Inflammatory macrophage (primary cell): ENCODE measurements around the gene DOP1A.
"Not testable (repeated sequence)": the region's sequence is repeated elsewhere in the genome, so short reads cannot be mapped to it uniquely, and the experiment has no call there.

ENCODE experiments used
- DNase-seq, 2 donors: peaks; one replicate each; pipeline ENCODE4 v3.0.0-alpha.2; 2020 to 2022

DOP1A gene

DNA sequence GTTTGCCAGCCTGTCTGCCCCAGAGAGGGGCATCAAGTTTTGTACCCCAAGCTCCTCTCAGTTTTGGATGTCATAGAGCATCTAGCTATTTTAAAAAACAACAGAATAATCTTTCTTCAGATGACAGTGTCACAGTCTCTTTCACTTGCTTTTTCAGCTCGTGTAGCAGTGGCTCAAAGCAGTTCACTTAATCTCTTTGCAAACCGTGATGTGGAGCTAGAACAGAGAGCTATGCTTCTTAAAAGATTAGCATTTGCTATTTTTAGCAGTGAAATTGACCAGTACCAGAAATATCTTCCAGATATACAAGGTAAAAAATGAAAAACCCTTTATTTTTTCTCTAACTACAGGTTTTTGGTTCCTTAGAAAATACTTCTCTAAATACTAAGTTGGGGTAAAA is 88.3 kb downstream of the DOP1A start:
- no peak for DNase-seq

DNA sequence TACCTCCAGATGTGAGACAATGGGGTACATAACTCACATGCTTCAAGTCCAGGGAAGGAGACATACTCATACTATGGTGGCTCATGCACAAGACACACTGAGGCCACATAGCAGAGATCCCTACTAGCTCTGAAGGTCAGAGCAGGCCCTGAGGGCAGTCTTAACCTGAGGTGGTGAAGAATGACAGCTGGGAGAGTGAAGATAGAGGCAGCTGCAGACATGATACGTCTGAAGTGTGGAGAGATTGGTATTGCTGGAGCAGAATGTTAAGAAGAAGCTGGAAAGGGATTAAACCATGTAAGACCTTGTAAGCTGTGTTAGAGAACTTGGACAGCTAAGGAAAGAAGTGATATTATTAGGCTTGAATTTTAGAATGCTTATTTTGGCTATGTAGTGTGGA is 92.7 kb downstream of the DOP1A start:
- no peak for DNase-seq

DNA sequence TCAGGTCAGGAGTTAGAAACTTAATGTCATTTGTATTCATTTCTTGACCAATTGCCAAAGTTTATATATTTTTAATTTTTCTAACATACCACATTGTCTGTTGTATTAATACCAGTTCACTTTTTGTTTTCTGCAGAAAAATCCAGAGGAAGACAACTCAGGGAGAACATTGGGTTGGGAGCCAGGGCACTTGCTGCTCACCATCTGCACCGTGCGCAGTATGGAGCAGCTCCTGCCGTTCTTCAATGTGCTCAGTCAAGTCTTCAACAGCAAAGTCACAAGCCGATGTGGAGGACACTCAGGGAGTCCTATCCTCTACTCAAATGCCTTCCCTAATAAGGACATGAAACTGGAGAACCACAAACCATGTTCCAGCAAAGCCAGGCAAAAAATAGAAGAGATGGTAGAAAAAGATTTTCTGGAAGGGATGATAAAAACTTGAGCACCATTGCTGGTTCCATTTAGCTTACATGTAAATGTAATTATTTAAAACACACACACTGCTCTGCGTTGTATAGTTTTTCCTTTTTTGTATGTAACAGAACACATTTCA is 100.3 kb downstream of the DOP1A start:
- no peak for DNase-seq

DNA sequence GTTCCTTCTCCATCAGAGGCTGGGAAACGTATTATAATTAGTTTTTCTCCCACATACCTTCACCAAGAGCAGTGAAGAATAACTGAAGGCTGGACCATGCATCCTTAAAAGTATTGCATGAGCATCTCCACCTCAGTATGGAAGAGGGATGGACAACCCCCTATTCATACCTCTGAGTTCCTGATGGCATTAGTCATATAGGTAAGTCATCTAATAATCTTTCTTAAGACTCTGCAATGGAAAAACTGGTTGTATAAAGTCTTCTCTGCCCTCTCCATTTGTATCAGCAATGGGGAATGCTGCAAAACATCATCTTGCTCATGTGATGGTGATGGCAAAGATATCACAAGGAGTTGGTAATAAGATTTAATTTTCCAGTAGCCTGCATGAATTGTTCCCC is 101.1 kb downstream of the DOP1A start:
- no peak for DNase-seq

- DNase-seq: no peak
Measured at GRCh38 chr6:83169106-83169505, 101.6 kb downstream of the DOP1A start.

DNA sequence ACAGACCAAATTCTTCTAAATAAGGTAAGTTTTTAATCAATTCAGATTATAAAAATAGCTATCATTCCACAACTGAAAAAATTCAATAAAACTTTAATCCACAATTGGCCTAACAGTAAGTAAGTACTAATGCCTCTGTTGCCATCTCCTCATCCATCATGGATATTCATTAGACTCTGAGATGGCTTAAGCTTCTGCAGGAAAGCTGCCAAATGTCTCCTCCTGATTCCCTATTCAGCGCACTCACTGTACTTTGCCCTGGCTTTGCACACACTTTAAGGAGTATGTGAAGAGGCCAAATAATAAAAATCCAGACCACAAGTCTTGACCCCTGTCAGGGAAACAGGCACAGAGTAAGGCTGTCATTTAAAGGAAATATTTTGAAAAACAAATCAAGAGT is 102.0 kb downstream of the DOP1A start:
- no peak for DNase-seq

GRCh38 chr6:83176246-83176645 is 108.8 kb downstream of the DOP1A start:
- no peak for DNase-seq

DNA sequence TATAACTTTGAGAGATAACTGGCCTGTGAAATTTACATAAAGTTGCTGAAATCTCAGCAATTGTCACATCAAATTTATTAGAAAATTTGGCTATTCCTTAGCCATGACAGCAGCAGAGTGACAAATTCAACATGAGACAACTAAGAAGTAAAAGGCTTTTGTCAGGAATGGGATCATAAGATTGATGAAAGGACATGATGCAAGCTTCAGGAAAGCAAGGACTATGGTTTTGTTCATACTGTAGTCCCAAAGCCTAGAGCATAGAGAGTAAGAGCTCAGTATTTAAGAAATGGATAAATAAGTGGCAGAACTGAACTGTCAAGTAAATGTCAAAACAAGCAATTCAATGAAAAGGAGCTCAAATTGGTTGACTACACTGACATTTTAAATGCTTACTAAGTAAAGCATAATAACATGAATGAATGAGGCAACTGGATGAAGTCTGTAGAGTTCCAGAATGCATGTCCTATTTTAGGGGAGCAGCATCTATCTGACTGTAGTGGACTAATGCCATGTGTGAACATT is 113.0 kb downstream of the DOP1A start:
- no peak for DNase-seq

DNA sequence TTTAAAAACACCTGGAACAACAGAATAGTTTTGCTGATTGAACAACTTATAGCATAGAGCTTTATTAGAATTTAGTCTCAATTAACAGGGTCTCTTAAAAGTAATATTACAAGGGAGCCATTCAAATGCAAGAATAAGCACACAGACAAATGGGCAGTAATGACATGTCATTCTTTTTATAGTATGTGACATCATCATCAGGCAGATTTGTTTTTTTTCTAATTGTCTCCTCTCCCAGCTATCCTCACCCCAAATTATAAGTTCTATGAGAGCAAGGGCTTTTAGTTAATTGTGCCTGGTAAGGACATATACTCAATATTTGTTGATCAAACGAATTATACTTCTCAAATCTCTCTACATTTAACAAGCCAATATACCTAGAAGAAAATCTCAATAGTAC is 114.6 kb downstream of the DOP1A start:
- DNase-seq: no peak

DNA sequence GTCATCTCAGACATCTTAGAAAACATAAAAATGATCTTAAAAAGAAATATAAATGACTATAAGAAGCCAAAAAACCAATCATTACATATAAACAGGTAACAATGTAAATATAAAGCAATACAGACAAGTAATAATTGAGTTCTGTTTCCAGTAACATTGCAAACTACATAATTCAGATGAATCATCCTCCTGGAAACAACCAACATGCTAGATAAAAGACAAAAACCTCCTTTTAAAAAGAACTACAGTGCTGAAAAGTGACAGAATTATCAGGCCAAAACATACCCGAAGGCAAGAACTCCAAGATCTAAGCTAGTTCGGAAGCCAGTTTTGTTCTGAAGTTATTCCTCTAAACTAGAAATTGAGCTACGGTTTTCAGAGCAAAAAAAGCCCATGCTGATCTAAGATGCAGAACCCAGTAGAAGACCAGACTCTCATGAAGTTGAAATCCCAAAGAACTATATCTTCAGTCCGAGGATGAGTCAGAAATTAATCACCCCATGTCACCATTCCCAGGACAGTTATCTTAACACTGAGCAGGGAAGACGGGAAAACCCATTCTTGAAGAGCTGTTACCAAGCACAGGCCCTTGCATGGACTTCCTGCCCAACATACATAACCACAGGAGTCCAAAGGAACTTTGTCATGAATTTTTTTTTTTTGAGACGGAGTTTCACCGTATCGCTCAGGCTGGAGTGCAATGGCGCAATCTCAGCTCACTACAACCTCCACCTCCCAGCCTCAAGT is 115.8 kb downstream of the DOP1A start:
- DNase-seq: no peak

DNA sequence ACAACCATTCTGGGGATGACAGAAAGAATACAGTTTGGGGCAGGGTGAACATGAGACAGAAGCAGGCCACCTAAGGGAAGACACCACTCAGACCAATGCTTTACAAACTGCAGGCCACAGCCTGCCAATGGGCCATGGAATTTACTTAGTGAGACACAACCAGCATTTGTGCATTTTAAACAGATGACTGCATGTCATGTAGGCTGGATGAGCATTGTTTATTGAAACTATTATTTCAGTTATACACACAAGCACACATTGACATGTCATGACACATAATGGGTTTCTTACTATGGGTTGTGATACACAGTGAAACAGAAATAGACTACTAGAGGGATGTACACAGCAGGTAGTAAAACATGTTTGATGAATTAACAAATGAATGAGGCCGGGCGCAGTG is 117.6 kb downstream of the DOP1A start:
- no peak for DNase-seq

- no peak for DNase-seq
Measured at GRCh38 chr6:83188501-83188900, 121.0 kb downstream of the DOP1A start.

DNA sequence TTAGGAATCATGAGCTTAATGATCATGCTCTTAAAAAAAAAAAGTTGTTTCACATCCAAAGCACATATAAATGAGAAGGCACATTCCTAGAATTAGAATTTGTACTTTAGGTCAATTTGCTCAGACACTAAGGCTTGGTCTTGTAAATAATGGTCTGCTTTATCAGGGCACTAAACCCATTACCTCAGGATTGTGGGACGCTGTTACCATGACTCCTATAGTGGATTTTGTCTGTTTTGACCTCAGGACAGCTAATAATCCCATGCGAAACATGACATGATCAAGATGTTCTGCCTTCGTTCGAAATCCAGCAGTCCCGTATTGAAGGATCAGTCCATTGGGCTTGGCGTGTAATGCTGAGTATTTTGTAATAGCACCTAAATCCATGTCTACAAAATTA is 123.2 kb downstream of the DOP1A start:
- no peak for DNase-seq

GRCh38 chr6:83191974-83192373 is 124.5 kb downstream of the DOP1A start:
- DNase-seq: not testable (repeated sequence)

- no peak for DNase-seq
Measured at GRCh38 chr6:83192456-83192855, 125.0 kb downstream of the DOP1A start.

DNA sequence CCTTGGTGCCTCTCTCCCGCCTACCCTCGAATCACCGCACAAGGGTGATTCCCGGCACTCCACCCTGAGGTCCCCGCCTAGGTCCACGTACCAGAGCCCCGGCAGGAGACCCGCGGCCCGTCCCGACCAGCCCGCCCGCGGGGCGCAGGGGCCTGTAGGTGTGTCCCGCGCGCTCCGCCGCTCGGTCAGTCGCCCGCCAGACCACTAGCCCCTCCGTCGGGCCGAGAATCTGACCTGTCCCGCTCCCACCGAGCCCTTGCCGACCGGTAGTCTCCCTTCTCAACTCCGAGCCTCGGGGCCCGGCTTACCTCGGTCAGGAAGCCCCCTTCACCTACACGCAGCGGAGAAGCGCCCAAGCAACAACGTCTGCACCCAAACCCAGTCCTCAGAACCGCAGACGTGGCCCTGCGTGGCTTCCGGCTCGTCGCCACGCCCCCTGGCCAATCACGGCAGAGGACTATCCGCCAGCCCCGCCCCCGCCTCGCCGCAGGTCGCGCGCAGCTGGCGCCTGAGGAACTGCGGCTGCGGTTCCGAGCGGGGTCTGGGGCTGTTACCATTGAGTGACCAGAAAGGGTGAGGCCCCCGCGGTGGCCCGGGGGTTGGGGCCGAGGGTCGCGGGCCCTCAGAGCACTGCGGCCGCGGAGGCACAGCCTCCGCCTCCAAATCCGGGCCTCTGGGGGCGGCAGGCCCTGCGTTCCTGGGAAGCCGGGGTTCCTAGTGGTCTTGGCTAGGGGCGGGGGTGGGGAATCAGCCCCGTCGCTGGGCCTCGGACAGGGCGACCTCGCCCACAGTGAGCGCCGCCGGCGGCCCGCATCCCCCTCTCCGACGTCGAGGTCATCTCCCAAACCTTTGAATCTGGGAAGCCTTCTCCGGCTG is 125.6 kb downstream of the DOP1A start, which contains the start of the genes PGM3 and RWDD2A:
PGM3 (minus strand) TSS at position 395 of the 876 bp plus-strand sequence. CDS start 2,253 bp downstream, outside the sequence.
RWDD2A (plus strand) TSS at position 487 of the 876 bp plus-strand sequence. CDS start 1,095 bp downstream, outside the sequence.
- peak; percentile 83 to 91 for DNase-seq

DNA sequence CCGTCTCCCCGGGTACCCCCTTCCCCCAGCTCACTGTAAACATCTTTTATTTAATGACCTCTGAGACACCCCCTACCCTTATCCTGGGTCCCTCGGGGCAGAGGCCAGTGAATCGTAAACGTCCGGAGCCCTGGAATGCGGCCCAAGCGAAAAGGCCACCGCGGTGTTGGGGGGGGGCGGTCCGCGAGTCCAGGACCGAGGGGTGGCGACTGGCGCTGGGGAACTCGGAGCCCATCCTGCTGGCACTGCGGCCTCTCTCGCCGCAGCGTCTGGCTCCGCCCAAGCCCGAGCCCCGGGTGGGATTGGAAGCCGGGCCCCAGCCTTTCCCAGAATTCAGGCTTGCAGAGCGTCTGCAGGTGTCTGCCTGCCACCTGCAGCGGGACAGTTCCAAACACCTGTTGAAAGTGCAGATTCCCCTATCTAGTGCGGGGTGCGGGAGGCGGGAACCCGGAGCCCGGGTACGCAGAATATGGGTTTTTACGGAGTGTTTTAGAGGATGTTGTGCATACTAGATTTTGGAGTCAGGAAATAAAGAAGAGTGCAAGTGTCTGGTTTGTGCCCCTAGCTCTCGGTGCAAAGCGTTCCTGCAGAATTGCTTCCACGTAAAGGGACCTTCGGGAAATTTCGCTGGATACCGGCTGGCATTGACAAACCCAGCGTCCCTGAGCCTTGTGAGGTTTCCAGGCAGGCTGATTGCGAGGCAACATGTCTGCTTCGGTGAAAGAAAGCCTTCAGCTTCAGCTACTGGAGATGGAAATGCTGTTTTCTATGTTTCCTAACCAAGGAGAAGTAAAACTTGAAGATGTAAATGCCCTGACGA is 126.5 kb downstream of the DOP1A start:
- DNase-seq: peak in 1 of 2 donors; percentile 21

- no peak for DNase-seq
Measured at GRCh38 chr6:83198486-83199172, 131.2 kb downstream of the DOP1A start.

GRCh38 chr6:83199173-83199862 is 131.8 kb downstream of the DOP1A start:
- peak in 1 of 2 donors; percentile 55 for DNase-seq

GRCh38 chr6:83199863-83200225 is 132.4 kb downstream of the DOP1A start:
- no peak for DNase-seq

DNA sequence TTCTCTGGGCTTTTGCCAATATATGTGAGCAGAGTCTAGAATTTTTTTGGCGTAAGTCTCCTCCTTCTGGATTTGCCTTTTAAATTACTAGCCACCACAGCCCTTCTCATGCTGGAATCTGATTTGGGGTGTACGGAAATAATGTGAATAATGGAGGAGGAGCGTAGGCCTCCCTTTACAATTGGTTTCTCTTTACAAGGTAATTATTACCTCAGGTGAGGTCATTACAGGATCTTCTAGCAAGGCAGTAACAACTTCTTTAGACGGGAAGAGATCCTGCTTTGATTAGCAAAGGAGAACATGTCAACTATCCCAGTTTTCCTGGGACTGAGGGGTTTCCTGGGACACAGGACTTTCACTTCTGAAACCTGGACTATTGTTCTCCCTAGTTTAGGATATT is 134.6 kb downstream of the DOP1A start:
- no peak for DNase-seq
